Smooth muscle cell of the coronary artery (primary cell): ENCODE measurements around the gene SLC18A2. TPM values are rescaled to one million over a fixed set of nuclear protein-coding genes. Genes with fewer than 3 reads are reported as not detected.

Experiments
- total RNA-seq: library from RNA; depleted of rRNA; stranded (reverse); fragments of >200 nt; gene quantifications from 2 replicates; pipeline ENCODE4 v1.2.3, GENCODE V29; 2014; ENCODE audit warnings: low replicate concordance

The SLC18A2 gene
- total RNA-seq: under 0.01 TPM in 1 of 2 replicates, not detected in the other

DNA sequence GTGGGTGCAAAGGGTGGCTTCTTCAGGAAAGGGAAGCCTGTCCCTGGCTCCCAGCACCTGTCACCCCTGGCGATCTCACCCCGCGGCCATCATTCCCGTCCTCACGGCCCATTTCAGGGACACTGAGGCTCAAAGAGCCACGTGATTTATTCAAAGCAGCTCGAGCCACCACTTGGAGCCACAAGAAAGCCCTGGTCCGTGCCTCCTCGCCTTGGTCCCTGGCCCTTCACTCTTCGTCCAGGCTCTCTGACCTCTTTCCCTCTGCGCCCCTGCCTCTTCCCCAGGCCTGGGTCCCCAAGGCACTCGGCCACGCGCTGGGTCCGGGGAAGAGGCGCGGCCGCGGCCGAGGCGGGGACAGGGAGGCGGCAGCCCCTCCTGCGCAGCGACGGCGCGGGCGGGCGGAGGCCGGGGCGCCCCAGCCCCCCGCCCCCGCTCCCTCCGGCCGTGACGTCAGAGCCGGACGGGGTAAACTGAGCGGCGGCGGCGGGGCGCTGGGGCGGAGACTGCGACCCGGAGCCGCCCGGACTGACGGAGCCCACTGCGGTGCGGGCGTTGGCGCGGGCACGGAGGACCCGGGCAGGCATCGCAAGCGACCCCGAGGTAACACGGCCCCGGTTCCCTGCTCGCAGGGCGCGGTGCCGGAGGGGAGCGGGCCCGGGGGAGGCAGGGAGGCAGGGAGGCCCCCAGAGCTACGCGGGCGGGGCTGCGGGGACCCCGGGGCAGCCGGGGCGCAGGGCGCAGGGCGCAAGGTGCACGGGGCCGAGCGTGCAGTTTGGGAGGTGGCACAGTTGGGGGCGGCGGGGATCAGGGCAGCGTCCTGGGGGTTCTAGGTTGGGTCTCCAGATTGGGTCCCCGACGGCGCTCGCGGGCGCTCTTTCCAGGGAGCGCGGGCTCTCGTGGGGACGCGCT, at the start of gene SLC18A2:
Gene SLC18A2 (plus strand): TSS at position 494 of the 909 bp plus-strand sequence. CDS start 580 bp downstream, outside the sequence.

DNA sequence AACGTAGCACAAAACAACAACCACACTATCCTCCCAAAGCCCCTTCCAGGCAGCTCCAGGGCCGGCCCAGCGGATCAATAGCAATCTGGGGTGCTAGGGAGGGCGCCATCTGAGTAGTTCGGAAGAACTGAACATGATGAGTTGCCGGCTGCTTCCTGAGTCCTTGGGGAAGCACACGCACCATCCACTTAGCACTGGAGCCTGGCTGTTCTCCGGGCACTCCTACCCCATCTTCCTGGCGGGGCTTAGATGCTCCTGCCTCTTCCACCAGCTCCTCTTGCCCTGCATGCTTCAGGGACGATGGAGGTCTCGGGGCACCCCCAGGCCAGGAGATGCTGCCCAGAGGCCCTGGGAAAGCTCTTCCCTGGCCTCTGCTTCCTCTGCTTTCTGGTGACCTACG, 43.7 kb upstream of the SLC18A2 start, which contains the start of gene KCNK18:
Gene KCNK18 (plus strand): TSS at position 301 of the 400 bp plus-strand sequence. CDS start 0 bp downstream, at position 301.

Other genes starting within 250 kb of the SLC18A2 start
- under 0.01 and 2.4 TPM in 2 replicates for gene SHTN1, start 235.9 kb upstream of the SLC18A2 start, total RNA-seq
- not detected in 2 replicates for gene VAX1, start 102.8 kb upstream of the SLC18A2 start, total RNA-seq
- not detected in 2 replicates for gene KCNK18, start 43.6 kb upstream of the SLC18A2 start, total RNA-seq
- gene PDZD8, start 134.3 kb downstream of the SLC18A2 start, total RNA-seq: 5.7 and 10.8 TPM in 2 replicates